ENCODE results near the gene AQP9.

AQP9 gene

GRCh38 chr15:58228718-58229117 is 90.5 kb downstream of the AQP9 start:
- no peak for DNase-seq

DNA sequence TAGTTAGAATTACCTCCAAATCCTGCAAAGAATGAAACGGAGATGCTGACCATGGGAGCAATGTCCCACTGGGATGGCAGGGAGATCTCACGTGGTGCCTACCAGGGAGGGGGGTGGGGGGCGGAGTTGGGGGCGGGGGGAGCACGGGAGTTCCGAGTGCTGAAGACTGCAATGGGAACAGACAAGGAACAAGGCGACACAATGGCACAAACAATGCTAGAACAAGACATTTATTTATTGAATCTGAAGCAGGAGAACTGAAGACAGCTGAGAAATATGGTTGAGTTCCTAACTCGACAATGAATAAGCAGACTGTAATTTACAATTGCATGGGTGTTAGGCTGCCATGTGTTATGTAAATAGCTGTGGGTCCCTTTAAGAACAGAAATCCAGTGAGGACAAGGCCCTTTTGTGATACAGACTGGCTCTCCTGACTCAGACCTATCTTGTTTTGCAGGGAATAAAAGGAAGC is 91.2 kb downstream of the AQP9 start:
- no peak for DNase-seq

DNA sequence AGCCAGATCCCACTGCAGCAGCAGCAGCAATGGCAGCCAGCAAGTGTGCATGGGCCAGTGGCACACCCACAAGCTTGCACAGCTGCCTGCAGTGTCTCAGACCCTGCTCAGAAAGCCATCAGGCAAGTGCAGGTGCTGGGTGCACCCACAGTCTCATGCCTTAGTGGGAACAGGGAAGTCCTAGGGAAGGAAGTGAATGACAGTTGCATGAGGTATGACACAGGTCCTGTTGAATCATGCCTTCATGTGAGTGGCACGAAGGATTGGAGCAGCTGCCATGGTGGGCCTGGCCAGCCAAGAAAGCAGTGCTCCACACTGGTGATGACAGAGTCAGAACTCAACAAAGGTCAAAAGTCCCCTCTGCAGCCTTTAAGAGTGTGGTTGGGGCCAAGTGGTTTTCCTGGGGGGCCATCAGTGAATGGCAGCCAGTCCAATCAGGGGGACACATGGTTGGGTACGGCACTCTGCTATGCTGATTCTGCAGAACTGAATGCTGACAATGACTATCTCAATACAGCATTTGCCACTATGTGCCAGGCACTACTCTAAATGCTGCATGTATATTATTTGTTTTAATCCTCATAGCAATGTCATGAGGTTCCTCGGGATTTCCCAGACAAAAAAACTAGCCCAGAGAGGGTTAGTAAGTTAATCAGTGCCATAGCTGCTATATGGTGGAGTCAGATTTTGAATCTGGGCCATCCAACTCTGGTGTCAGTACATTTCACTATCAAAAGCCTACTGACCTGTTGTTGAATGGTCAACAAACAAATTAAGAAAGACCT is 94.3 kb downstream of the AQP9 start:
- no peak for DNase-seq

DNA sequence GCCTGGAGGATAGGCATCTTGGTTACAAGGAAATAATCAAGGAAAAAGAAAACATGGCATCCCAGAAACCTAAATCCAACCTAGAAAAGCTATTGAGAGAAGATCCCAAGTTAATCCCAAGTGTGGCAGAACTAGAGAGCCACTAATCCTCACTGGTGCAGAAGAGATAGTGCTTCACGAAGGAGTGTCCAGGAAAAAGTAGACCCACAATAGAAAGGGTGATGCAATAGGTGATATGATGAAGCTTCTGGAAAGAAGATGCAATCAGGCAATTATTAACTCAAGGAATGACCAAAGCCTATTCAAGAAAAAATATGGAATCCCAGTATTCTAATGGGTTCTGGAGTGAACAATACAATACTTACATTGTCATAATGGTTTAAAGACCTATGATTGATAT is 95.2 kb downstream of the AQP9 start:
- DNase-seq = no peak

Data from activated CD4-positive, alpha-beta T cell treated with anti-CD3 and anti-CD28 coated beads for 4 hours (primary cell).